GM12872 (cell line): ENCODE measurements around the gene LRRC47.

Experiments
- CTCF ChIP-seq: IDR thresholded peaks from 3 replicates; pipeline ENCODE4 v1.5.1; 2011; ENCODE audit warnings: low read depth, mild to moderate bottlenecking, low read length, moderate library complexity; ENCODE audit not compliant: insufficient read depth

The LRRC47 gene

DNA sequence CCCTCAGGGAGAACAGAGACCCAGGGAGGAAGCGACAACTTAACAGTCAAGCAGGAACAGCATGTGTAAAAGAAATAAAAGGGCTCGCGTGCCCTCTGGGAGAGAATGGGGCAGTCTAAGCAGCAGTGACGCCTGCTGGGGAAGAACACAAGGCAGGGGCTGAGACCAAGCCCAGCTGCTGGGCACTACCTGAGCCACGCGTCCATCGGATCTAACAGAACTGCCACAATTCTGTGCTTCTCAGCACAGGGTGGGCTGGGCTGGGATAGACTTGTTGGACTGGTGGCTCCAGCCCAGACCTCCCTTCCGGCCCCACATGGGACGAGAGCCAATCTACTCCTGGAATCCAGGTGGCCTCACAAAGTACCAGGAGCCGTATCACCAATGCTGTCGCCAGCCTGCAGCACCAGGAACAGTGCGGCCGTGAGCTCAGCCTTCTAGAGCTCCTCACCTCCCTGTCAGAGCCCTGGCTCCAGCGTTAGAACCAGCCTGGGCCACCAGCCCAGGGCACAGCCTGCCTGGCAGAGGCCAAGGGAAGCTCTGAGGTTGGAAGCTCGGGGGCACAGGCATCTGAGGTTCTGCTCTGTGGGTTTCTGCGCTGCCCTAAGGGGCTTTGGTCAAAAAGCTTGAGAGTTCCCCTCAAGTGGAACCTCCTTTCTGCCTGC is 7.4 kb downstream of the LRRC47 start:
- TF ChIP-seq CTCF = no peak

GRCh38 chr1:3787745-3788605 is 8.3 kb downstream of the LRRC47 start:
- no peak for TF ChIP-seq CTCF

DNA sequence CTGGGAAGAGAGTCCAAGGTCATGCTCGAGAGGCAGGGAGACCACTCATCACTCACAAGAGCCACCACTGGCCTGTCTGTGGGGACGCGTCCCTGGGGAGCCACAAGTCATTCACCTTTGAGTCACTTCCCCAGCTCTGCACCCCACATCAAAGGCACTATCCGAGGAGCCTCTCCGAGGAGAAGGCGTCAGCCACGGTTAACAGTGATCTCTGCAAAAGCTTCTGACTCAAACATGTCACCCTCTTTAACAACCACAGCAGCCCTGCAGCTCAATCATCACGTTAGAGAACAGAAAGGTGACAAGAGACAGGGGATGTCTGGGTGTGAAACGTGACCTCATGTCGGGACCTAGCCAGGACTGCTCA is 9.0 kb downstream of the LRRC47 start:
- TF ChIP-seq CTCF = no peak

- no peak for TF ChIP-seq CTCF
These were observed 9.6 kb downstream of the LRRC47 start for GRCh38 chr1:3786468-3787348.

DNA sequence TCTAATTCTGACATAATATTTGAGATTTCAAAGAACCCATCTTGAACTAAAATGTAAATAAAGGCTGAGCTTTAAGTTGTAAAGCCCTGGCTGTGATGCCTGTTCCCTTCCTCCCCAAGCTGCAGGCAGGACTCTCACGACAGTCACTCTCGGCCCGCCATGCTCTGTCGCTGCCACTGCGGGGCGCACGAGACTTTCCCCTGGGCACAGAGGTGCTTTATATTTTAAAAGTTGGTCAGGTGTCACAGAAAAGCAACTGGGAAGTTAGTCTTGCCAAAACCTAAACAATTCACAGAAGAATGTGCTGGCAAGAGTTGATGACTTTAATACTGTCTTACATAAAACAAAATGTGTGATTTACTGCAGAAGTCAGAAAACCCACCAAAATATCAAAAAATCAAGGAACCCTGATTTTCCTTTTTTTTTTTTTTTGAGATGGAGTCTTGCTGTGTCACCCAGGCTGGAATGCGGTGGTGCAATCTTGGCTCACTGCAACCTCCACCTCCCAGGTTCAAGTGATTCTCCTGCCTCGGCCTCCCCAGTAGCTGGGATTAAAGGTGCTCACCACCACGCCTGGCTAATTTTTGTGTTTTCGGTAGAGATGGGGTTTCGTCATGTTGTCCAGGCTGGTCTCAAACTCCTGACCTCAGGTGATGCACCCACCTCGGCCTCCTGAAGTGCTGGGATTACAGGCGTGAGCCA is 10.7 kb downstream of the LRRC47 start:
- TF ChIP-seq CTCF = no peak

DNA sequence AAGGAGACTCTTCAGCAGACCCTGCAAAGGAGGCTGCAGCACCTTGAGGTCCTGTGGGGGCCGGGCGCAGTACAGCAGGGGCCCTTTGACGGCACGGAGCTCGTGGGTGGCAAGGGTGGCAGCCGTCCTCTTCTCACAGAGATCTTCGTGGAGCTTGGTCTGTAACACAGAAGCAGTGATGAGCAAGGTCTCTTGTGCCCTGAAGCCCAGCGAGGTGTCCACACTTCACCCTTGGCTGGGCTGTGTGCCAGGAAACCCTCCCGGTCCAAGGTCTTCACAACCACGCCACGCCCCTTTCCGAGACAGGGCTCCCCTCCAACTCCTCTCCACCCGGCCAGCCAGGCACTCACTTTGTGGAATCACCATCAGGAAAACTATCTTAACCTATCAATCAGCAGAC is 11.3 kb downstream of the LRRC47 start:
- TF ChIP-seq CTCF = no peak
